GM20431 (cell line): ENCODE data around the gene GATD1.

Source experiments
- in situ Hi-C: fragments of 300-500 bp; cut with MseI, MboI; formaldehyde crosslinking; loops from one replicate; pipeline ENCODE4 v1.15.0; 2020; ENCODE audit warnings: low sequenced_read_pairs; ENCODE audit not compliant: unreplicated experiment

The GATD1 gene

GRCh38 chr11:782264-783174 is 5.2 kb upstream of the GATD1 start:
- in situ Hi-C loops: no loop called here

- in situ Hi-C loops: no loop called here
Observed at GRCh38 chr11:779955-780532, 2.8 kb upstream of the GATD1 start.

- in situ Hi-C loops: no loop called here
Observed at GRCh38 chr11:778976-779954, 2.0 kb upstream of the GATD1 start.

GRCh38 chr11:776561-777287 is 563 bp downstream of the GATD1 start:
- in situ Hi-C loops: no loop called here

- in situ Hi-C loops: no loop called here
Observed at GRCh38 chr11:776263-776560, 1.1 kb downstream of the GATD1 start.

GRCh38 chr11:774873-775592 is 2.3 kb downstream of the GATD1 start:
- in situ Hi-C loops: no loop called here

GRCh38 chr11:773830-774229 is 3.5 kb downstream of the GATD1 start:
- in situ Hi-C loops: no loop called here

GRCh38 chr11:773425-773824 is 3.9 kb downstream of the GATD1 start:
- in situ Hi-C loops: no loop called here

GRCh38 chr11:772429-773390 is 4.6 kb downstream of the GATD1 start:
- in situ Hi-C loops: no loop called here

GRCh38 chr11:771617-772204 is 5.6 kb downstream of the GATD1 start:
- in situ Hi-C loops: no loop called here

GRCh38 chr11:770642-771616 is 6.4 kb downstream of the GATD1 start:
- in situ Hi-C loops: no loop called here

- in situ Hi-C loops: no loop called here
Observed at GRCh38 chr11:769887-770641, 7.2 kb downstream of the GATD1 start.

GRCh38 chr11:767238-767637 is 10.0 kb downstream of the GATD1 start:
- in situ Hi-C loops: no loop called here

- in situ Hi-C loops: no loop called here
Observed at GRCh38 chr11:766936-767210, 10.4 kb downstream of the GATD1 start.

- in situ Hi-C loops: no loop called here
Observed at GRCh38 chr11:766106-766935, 11.0 kb downstream of the GATD1 start.

- in situ Hi-C loops: no loop called here
Observed at GRCh38 chr11:765802-766091, 11.5 kb downstream of the GATD1 start.
